Stimulated activated CD8-positive, alpha-beta memory T cell treated with anti-CD3 and anti-CD28 coated beads, Interleukin-12 subunit alpha, Interleukin-12 subunit beta, amount 100 ng/mL, for 1 hour (primary cell): ENCODE results near the gene HAUS7.

Source experiments
- DNase-seq: peaks from one replicate; pipeline ENCODE4 v3.0.0-alpha.2; 2020; ENCODE audit warnings: low read depth

The HAUS7 gene

DNA sequence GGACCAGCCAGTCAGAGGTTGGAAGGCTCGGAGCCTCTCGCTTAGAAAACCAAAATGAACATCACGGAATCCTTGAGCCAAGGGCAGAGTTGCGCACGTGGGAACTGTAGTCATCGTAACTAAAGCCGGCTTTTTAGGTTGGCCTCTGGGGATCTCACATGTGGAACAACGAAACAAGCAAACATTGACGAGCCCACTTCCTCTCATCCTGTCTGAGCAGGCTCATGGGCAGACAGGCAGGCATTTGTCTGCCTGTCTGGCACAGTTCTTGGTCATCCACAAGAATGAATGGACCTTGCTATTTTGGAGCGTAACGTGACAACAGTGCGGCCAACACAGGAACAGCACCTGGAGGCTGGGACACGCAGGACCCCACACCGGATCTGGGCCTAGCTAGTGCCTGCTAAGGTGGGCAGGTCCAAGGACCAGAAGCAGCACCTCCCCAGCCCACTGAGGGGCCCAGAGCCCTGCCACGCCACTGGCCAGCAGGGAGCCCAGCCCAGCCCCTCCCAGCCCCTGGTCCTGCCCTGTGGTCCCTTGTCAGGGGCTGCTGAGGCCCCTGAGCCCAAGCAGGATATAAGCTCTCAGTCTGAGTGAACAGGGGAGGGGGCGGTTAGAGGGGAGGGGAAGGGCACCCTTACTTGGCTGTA lies 15.3 kb downstream of the HAUS7 start:
- DNase-seq: no peak

DNA sequence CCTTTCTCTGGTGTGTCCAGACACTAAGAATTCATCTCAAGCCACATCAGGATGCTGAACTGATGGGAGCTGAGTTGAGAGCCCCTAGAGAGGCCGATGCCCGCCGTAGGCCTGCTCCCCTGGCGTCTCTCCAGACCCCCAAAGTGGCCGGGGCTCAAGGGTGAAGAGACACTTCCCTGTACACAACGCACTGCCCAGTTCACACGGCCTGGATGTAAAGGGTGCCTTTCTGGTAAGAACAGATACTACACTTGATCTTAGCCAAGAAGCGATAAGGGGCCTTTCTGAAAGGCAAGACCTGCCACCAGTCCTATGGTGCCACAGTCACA lies 19.5 kb downstream of the HAUS7 start:
- no peak for DNase-seq

DNA sequence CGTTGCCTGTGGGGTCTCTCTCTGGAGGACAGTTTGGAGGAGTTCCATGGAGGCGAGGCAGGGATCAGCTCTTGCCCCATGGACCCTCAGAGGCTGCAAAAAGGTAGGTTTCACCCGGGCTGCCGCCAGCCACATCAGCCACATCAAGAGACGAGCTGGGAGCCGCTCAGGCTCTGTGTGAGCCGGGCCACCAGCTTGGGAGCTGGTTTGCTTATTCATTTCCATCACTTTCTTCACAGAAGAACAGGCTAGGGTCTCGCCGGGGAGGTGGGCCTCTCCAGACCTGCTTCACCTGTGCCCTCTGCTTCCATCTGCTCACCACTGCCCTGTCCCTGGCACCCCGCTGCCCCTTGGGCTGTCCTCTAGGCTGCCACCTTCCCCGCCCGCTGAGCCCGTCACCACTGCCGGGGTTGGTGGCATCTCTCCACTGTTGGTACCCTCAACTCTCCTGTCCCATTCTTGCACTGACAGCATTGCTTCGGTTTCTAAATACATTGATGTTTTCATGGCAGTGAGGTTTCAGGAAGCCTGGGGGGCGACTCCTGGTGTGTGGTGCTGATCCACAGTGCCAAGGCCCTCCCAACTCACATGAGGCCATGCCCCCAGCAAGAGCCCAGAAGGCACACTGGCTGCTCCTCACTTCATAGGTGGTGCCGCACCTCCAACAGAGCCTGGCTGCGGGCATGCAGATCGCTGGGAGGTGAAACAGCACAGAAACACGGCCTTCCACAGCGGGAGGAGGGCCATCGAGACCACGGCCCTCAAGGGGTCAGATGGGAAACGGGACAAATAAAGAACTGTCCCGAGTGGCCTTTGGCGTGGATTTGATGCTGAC lies 20.0 kb downstream of the HAUS7 start:
- DNase-seq: no peak

DNA sequence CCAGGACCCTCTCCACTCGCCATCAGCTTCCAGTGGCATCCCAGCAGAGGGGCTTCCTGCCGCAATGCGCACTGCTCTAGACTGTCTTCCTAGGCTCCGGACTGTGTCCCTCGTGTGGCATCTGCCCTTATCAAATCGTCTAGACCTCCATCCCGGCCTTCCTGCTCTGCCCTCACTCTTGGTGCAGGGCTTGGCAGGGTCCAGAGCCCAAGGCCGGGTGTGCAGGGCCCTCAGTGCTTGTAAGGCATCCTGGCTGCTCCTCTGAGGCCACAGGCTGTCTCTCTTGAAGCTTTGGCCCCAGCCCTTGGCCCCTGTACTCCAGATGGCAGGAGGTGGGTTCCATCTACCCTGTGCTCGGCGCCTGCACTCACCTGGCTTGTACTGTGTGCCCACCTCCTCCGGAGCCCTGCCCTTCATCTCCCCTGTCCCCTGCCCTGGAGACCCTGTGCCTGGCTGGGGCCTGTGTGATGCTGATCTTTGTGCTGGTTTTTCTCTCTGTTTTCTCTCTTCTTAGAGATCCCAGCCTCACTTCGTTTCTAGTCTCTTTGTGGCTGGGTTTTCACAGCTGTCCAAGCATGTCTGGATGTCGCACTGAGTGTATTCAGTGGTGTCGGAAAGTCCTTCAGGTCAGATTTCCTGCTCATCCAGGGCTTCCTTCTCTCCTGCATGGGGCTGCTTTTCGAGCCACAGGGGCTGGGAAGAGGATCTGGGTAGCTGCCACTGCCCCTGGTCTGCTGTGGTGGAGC lies 20.8 kb downstream of the HAUS7 start:
- no peak for DNase-seq

DNA sequence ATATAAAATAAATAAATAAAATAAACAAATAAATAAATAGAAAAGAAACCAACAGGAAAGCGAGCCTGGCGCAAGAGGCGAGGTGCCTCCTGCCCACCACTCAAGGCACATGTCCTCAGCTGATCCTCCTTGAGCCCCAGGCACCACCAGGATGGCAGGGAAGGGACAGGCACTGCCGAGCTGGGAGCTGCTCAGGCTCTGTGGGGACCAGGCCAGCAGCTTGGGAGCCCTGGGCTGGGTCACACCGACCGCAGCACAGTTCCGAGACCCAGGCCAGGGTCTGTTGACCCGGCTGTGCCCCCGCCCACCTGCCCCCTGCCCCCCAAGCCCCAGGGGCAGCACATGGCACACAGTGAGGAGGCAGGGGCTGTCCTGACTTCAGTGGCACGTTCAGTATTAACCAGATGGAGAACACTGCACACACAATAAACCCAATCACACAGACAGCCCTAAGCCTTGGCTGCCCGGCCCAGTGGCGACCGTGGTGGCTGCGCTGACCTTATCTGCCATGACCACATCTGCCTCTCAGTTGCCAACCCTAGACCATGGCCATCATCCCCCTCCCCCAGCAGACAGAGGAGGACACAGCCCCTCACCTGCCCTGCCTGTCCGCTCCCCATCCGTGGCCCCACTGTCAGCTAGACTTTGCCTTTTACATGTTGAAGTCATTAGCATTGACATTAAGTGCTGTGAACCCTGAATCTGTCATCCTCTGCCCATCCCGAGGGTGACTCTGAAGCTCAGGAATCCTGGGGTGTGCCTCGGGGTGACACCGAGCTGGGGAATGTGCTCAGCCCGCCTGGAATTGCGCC lies 21.6 kb downstream of the HAUS7 start:
- DNase-seq: no peak

DNA sequence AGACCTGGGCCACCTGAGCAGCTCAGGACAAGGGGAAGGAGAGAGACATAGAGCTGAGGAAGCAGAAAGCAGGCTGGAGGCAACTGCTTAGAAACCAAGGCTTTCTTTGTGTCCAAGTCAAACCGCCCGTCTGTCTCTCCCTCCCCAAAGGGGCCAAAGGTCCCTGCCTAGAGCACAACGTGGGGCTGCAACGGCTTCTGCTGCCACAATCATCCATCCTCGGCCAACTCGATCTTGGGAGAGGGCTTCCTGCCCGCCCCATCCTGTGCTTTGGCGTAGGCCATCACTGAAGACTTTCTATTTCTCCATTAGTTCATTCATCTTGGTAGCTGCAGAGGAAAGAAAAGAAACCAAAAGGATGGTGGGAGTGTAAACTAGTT lies 22.8 kb downstream of the HAUS7 start:
- no peak for DNase-seq

DNA sequence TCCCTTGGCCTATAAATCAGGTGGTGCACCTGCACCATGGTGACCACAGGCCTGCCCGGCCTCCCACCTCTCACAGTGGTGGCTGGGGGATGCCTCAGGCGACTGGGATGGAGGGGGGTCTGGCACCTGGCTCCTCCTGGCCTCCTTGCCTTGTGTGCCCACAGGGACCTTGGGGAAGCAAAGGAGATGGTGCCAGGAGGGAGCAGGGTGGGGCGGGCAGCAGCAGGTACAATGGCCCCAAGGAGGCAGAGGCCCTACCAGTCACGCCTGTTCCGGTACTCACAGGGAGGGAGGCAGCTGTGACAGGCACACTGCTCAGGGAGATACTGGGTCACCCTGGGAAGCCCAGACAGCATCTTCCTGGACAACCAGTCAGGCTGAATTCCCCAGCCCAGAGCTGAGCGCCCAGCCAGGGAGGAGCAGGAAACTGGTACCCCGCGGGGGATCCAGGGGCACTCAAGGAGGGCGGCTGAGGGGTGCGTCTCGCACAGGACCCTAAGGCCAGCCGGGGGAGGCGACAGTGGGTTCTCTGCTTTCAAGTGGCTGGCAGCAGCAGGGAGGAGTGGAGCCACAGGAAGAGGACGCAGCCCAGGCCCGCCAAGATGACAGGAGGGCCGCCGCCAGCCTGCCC lies 23.3 kb downstream of the HAUS7 start:
- DNase-seq: no peak

DNA sequence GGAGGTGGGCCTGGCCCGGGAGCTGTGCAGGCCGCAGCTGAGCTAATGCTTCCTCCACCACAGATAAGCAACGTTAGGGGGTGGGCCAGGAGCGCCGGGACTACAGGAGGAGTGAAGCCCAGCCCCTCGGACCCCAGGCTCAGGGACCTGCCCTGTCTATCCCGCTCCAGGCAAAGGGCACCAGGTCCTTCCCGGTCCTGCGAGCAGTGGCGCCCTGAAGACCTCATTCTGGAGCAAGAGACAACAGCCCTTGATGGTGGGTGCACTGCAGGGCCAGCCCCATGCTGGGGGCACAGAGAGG lies 23.8 kb downstream of the HAUS7 start:
- DNase-seq: no peak

DNA sequence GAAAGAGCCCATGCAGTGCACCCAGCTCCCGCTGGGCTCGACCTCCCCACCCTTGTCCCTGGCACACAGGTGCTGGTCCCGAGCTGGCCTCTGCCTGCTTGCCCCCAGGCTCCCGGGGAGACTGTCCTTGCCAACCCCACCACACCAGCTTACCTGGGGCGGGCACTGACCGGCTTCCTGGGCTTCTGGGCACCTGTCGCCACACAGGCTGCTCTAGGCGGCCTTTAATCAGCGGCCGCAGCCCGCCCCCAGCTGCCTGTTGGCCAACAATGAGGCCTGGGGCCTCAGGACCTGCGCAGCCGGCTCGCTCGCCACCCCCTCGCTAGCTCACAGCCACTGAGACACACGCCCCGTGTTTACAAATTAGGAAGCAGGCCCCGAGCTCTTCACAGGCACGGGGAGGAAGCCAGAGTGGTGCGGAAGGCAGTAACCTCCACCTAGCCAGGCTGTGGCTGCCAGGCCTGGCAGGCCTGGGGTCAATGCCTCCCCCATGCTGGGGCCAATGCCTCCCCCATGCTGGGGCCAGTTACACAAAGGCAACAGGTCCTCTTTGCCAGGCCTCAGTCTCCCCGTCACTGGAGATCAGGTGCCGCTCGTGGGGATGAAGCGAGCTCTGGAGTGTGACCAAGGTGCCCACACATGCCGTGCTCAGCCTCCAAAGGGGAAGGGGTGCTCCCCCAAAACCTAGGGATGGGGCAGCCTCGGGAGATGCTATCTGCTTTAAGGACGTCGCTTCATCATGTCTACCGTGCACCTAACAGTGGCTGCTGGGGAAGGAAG lies 24.3 kb downstream of the HAUS7 start, which contains the start of gene TREX2:
Gene TREX2, minus strand, starts transcription at position 201 of the 780 bp plus-strand sequence. CDS start 626 bp downstream, outside the sequence.
- DNase-seq: no peak

DNA sequence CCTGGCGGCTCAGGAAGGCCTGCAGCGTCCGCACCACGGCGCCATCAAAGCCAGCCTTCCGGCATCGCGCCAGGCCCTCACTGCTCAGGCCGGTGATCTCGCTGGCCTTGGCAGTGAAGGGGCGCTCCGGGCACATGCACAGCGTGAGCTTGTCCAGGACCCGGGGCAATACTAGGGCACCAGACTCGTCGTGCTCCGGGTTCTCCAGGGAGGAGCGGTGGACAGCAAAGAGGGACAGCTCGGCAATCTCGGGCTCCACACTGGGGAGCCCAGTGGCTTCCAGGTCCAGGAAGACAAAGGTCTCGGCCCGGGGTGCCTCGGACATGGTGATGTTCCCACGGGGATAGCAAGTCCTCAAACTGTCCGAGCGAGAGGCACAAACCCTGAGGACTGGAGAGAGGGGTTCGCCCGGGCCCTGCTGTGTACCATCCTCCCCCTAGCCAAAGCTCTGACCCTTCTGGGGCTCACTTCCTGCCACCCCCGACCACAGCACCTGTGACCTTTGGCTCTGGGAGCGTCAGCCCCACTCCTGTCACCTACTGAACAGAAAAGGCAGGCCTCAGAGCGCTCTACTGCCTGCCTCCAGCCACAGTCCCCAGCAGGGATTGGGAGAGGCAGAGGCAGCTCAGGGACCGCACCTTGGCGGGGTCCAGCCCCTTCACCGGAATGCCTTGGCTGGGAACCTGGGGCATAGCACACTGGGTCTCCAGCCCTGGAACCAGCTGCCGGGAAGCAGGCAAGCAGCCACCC lies 25.1 kb downstream of the HAUS7 start:
- DNase-seq: no peak

DNA sequence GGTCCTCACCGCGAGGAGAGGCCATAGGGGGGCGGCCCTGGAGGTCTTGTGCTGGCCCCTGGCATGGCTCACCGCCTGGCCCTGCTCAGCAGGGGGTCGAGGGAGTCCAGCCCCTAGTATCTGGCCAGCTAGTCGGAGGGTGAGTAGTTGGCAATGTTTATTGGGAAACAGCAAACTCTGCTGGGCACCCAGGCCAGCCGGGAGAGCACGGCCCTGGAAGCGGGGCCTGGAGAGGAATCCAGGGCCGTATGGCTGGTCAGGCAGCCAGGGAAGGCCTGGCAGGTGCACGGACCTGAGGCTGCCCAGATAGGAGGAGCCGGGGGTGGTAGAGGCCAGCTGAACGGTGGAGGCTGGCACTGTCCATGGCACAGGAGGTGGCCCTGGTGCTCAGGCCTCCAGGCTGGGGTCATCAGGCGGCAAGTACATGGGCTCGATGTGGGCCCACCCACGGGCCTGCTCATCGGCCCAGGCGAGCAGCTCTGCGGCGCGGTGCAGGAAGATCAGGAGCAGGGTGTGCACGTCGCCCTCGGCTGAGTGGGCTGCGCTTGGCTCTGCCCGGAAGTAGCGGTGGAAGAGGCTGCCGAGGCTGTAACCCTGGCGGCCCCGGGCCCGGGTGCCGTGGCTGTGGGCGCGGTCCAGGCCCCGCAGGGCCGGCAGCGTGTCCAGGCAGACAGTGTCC lies 25.9 kb downstream of the HAUS7 start:
- no peak for DNase-seq

DNA sequence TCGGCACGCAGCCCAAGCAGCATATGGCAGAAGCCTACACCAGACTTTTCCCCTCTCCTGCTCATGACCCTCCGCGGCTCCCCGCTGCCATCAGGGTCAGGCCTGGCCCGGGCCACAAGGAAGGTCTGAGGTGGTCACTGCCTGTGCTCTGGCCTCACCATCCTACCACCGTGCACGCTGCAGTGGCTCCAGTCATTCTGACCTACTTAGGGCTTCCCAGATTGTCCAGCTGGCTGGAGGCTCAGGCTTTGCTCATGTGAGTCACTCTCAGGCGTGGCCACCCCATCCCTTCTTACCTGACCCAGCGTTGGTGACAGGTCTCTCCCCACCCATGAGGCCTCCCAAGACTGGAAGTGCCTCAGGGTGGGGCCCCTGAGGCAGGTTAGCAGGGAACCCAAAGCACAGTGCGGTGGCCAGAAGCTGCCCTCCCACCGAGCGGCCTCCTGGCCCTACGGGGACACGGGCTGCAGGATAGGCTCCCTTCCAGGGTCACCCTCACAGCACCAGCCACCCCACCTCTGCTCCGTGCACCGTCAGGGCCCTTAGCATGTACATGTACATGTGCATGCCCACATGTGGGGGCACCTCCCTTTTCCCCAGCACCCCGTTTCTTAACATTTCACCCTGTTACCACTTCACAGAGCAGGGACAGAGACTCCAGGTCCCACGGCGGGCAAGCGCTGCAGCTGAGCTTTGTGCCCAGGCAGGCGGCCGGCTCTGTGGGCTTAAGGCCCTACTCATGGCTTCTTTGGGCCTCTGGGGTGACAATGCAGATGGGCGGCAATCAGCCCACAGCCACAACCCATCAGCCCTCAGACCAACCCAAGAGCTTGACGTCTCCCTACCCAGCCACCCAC lies 26.7 kb downstream of the HAUS7 start:
- DNase-seq: no peak

DNA sequence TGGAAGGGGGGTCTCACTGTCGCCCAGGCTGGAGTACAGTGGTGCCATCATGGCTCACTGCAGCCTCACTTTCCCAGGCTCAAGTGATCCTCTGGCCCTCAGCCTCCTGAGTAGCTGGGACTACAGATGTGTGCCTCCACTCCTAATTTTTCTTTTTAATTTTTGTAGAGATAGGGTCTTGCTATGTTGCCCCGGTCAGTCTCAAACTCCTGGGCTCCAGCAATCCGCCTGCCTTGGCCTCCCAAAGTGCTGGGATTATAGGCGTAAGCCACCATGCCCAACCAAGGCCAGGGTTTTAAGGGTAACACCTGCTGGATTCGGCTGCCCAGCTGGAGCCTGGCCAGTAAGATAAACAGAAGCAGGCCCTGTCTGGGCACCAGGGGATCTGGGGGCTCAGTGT lies 27.9 kb downstream of the HAUS7 start:
- DNase-seq: no peak

DNA sequence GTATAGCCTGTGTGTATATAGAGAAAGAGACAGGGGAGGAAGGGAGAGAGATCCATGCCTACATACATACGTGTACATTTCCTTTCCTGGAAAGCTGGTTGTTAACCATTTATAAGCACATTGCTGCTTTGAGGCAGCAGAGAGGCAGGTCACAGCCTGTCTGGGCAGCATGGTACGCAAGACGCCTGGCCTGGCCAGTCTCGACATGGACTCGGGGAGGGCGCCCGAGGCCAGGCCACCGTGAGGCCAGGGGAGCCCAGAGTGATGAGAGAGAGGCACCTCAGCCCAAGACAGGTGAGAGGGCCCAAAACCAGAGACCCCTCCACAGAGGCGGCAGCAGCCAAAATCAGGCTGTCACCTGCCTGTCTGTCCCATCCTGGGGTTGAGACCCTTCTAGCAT lies 28.4 kb downstream of the HAUS7 start:
- no peak for DNase-seq

DNA sequence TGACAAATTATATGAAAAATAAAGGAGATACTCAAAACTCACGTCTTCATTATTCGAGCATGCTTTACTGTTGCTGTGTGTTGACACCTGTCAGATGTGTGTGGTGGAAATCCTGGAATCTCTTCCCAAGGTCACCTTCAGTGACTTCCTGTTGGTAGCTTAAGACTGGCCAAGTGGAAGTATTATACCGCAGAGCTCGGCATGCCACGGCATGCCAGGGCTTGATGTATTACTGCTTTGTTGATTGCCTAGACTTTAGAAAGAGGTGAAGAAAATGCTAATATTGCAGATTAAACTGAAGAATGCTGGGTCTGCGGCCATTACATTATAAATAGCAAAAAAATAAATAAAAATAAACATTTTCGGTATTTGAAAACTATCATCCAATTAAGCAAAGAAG lies 29.1 kb downstream of the HAUS7 start:
- no peak for DNase-seq

DNA sequence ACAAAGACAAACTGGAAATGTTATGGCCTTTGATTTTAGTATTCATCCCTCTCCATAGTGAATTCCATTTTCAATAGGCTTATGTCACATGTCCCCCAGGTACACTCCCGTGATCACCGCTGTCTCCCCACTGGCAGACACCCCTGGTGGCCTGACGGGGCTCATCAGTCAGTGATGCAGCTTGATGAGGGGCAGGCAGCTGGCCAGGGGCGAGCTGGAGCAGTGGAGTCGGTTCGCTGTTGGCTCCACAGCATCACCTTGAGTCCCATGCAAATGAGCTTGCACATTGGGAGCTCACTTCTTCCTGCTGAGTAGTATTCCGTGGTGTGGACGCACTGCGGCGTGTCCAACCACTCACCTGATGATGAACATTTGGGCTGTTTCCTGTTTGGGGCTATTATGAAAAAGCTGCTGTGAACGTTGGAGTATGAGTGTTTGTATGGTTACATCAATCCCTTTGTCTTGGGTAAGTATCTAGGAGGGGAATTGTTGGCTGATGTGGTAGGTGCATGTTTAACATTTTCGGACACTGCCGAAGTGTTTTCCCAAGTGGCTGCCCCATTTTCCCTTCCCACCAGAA lies 29.7 kb downstream of the HAUS7 start:
- DNase-seq: no peak

DNA sequence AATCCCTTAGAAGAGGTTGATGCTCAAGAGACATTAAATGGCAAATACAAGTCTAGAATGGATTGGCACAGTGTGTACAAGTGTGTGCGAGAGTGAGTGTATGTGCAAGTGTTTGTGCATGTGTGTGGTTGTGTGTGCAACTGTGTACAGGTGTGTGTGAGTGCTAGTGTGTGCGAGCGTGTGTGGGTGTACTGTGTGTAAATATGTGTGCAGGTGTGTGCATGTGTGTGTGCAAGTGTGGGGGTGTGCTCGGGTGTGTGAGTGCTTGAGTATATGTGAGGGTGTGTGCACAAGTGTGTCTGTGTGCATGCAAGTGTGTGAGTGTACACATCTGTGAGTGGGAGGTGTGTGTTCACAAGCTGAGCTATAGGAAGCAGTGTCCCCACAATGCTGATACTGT lies 30.4 kb downstream of the HAUS7 start:
- DNase-seq: no peak

DNA sequence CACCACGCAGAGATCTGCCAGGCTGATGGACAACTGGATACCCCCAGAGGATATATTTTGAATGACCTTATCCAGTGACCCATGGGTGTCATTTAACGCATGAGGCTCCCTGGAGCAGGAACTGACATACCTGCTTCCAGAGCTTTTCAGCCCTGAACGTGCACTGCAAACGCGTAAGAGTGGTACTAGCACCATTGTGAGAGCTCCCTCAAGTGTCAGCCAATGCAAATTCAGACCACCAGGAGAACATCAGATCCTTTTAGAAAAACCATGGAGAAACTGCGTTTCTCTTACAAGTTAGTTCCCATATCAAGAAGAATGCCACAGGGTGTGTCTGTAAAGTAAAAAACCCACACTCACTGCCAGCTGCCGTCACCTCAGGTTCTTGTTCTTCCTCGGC lies 31.8 kb downstream of the HAUS7 start:
- DNase-seq: no peak

DNA sequence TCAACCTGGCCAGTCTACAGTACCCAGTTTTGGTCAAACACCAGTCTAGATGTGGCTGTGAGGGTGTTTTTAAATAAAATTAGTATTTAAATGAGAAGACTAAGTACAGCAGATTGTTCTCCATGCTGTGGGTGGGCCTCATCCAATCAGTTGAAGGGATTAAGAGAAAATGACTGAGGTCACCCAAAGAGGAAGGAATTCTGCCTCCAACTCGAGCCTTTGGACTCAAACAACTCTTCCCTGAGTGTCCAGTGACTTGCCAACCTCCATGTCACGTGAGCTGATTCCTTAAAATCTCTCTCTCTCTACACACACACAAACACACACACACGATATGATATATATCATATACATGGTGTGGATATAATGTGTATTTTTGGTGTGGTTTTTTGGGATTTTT lies 34.5 kb downstream of the HAUS7 start:
- DNase-seq: no peak
